ENCODE results near the gene ASF1B. TPM values are rescaled to one million over a fixed set of nuclear protein-coding genes. Genes with fewer than 3 reads are reported as not detected.

Gene ASF1B
- total and polyA plus RNA-seq, 2 donors (not counting 1 experiment from before 2014, with no cell fraction given), result 2.6 to 6.5 TPM

GRCh38 chr19:14096272-14096992 is 40.0 kb downstream of the ASF1B start:
- Histone ChIP-seq H3K27ac (ENCODE audit: insufficient read depth, low read length) (no peak overlapping the region), H3K27me3 (ENCODE audit: control insufficient read depth, insufficient read depth, low read length) (no peaks in the 10 kb centered on the region), H3K9me3 (ENCODE audit: control insufficient read depth, insufficient read depth, low read depth, low read length) (no peaks in the 10 kb centered on the region), H3K79me2 (ENCODE audit: control insufficient read depth, insufficient read depth, low read length) (no peaks in the 10 kb centered on the region), H3K4me2 (ENCODE audit: extremely low read depth, insufficient read depth, low read length) (no peak overlapping the region), H2AFZ (ENCODE audit: low read length) (no peak overlapping the region), H3K4me3 (replicated peaks in 1 of 4; ENCODE audit: control extremely low read depth in 1 of 4, insufficient read depth in 1 of 4, low read depth in 3 of 4, low read length in 4 of 4) (no peak overlapping the region), H3K4me1 (ENCODE audit: control insufficient read depth, extremely low read depth, insufficient read depth, low read length) (peaks cover 2% of the 10 kb centered on the region), H3K36me3 (ENCODE audit: control insufficient read depth, insufficient read depth, low read length) (peaks cover 16% of the 10 kb centered on the region), H4K20me1 (ENCODE audit: control insufficient read depth, extremely low read depth, insufficient read depth, low read length) (no peaks in the 10 kb centered on the region), H3K9ac (ENCODE audit: insufficient read depth, low read length) (no peak overlapping the region)
- no peak for DNase-seq (ENCODE audit: low read depth in 2 of 2)
- TF ChIP-seq EZH2 (IDR thresholded peaks at IDR 0.05; ENCODE audit: low read length, missing control alignments) (no peak), CTCF (conservative IDR thresholded peaks at IDR 0.05 in 1 of 2, IDR thresholded peaks at IDR 0.05 in 1 of 2; ENCODE audit: low read depth in 1 of 2, low read length in 2 of 2) (no peak)

- Histone ChIP-seq H3K9me3 (ENCODE audit: control insufficient read depth, insufficient read depth, low read depth, low read length) (no peaks in the 10 kb centered on the region), H3K4me3 (replicated peaks in 1 of 4; ENCODE audit: control extremely low read depth in 1 of 4, insufficient read depth in 1 of 4, low read depth in 3 of 4, low read length in 4 of 4) (no peak overlapping the region), H3K27ac (ENCODE audit: insufficient read depth, low read length) (no peak overlapping the region), H3K4me1 (ENCODE audit: control insufficient read depth, extremely low read depth, insufficient read depth, low read length) (peaks cover 2% of the 10 kb centered on the region), H4K20me1 (ENCODE audit: control insufficient read depth, extremely low read depth, insufficient read depth, low read length) (no peaks in the 10 kb centered on the region), H3K4me2 (ENCODE audit: extremely low read depth, insufficient read depth, low read length) (no peak overlapping the region), H3K36me3 (ENCODE audit: control insufficient read depth, insufficient read depth, low read length) (peaks cover 14% of the 10 kb centered on the region), H3K79me2 (ENCODE audit: control insufficient read depth, insufficient read depth, low read length) (no peaks in the 10 kb centered on the region), H3K9ac (ENCODE audit: insufficient read depth, low read length) (no peak overlapping the region), H3K27me3 (ENCODE audit: control insufficient read depth, insufficient read depth, low read length) (no peaks in the 10 kb centered on the region), H2AFZ (ENCODE audit: low read length) (no peak overlapping the region)
- no peak for TF ChIP-seq CTCF (conservative IDR thresholded peaks at IDR 0.05 in 1 of 2, IDR thresholded peaks at IDR 0.05 in 1 of 2; ENCODE audit: low read depth in 1 of 2, low read length in 2 of 2)
- DNase-seq (ENCODE audit: low read depth in 2 of 2), result no peak
Measured at GRCh38 chr19:14094854-14095253, 41.5 kb downstream of the ASF1B start.

- no peak overlapping the region for H3K4me2 ChIP-seq (ENCODE audit: extremely low read depth, insufficient read depth, low read length)
- H3K4me1 ChIP-seq (ENCODE audit: control insufficient read depth, extremely low read depth, insufficient read depth, low read length), result peaks cover 2% of the 10 kb centered on the region
- H3K9me3 ChIP-seq (ENCODE audit: control insufficient read depth, insufficient read depth, low read depth, low read length), result no peaks in the 10 kb centered on the region
- H4K20me1 ChIP-seq (ENCODE audit: control insufficient read depth, extremely low read depth, insufficient read depth, low read length), result no peaks in the 10 kb centered on the region
- TF ChIP-seq EZH2 (IDR thresholded peaks at IDR 0.05; ENCODE audit: low read length, missing control alignments) (no peak), CTCF (conservative IDR thresholded peaks at IDR 0.05 in 1 of 2, IDR thresholded peaks at IDR 0.05 in 1 of 2; ENCODE audit: low read depth in 1 of 2, low read length in 2 of 2) (no peak)
- no peak overlapping the region for H3K4me3 ChIP-seq (replicated peaks in 1 of 4; ENCODE audit: control extremely low read depth in 1 of 4, insufficient read depth in 1 of 4, low read depth in 3 of 4, low read length in 4 of 4)
- no peak overlapping the region for H3K27ac ChIP-seq (ENCODE audit: insufficient read depth, low read length)
- no peaks in the 10 kb centered on the region for H3K27me3 ChIP-seq (ENCODE audit: control insufficient read depth, insufficient read depth, low read length)
- no peak overlapping the region for H2AFZ ChIP-seq (ENCODE audit: low read length)
- no peaks in the 10 kb centered on the region for H3K79me2 ChIP-seq (ENCODE audit: control insufficient read depth, insufficient read depth, low read length)
- no peak overlapping the region for H3K9ac ChIP-seq (ENCODE audit: insufficient read depth, low read length)
- peaks cover 20% of the 10 kb centered on the region for H3K36me3 ChIP-seq (ENCODE audit: control insufficient read depth, insufficient read depth, low read length)
- DNase-seq (ENCODE audit: low read depth in 2 of 2), result no peak
Measured at GRCh38 chr19:14093117-14093823, 43.1 kb downstream of the ASF1B start.

Data from fibroblast of lung (primary cell).